GM12873 (cell line): ENCODE measurements around the gene AGBL1.

Source experiments
- TF ChIP-seq, protein P1 (sequence below): IDR thresholded peaks from 2 replicates; pipeline ENCODE4 v1.5.1; 2012; ENCODE audit warnings: low read depth, mild to moderate bottlenecking, moderate library complexity, low read length, control low read depth; ENCODE audit not compliant: insufficient read depth; ENCODE audit errors: missing control alignments

The AGBL1 gene

DNA sequence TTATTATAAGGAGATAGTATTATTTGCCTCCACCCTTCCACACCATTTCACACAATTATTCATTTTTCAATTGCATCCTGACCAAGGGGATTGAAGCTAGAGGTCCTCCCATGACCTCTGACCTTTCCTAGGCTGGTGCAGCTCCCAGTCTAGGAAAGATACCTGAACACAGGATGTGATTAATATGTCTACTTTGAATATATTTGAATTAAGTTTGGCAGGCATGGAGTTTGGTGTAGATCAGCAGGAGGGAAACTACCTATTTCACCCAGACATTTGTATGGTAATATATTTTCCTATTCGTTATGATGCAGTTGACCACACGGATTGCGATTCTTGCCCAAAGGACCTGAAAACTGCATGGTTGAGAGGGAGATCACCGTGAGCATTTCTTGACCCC lies 596.3 kb downstream of the AGBL1 start:
- TF ChIP-seq, protein P1, sequence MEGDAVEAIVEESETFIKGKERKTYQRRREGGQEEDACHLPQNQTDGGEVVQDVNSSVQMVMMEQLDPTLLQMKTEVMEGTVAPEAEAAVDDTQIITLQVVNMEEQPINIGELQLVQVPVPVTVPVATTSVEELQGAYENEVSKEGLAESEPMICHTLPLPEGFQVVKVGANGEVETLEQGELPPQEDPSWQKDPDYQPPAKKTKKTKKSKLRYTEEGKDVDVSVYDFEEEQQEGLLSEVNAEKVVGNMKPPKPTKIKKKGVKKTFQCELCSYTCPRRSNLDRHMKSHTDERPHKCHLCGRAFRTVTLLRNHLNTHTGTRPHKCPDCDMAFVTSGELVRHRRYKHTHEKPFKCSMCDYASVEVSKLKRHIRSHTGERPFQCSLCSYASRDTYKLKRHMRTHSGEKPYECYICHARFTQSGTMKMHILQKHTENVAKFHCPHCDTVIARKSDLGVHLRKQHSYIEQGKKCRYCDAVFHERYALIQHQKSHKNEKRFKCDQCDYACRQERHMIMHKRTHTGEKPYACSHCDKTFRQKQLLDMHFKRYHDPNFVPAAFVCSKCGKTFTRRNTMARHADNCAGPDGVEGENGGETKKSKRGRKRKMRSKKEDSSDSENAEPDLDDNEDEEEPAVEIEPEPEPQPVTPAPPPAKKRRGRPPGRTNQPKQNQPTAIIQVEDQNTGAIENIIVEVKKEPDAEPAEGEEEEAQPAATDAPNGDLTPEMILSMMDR = no peak

DNA sequence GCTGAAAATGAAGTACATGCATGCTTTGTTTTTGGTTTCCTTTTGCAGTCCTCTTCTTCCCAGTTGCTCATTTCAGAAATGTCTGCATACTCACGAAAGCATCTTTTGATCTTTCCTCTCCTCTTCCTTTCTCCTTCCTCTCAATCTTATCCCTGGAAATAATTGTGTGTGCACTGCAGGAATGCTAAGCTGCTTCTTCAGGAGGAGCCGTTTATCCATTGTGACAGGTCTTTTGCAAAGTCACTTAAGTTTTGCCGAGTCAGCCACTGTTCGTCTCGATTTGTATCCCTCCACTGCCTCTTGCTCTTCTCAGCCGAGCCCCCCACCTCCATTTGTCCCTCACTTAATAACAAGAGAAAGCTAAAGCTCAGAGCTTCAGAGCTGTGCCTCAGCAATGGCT lies 597.6 kb downstream of the AGBL1 start:
- TF ChIP-seq, protein P1 = no peak

DNA sequence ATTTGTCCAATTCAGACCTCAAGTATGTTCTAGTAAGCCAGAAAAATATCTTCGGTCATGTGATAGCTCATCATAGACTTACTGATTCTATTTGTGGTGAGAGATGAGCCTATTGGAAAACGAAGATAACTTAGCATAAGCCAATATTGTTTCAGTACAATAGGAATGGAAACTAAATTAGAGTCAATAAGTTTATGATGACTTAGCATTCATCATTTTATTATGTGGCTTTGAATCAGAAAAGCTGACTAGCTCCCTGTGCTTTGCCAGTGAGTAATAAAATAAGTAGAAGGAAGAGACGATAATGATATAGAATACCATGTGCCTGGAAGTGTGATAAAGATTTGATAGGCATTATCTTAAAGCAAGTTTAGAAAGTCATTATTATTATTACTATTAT lies 605.6 kb downstream of the AGBL1 start:
- TF ChIP-seq, protein P1 = no peak

DNA sequence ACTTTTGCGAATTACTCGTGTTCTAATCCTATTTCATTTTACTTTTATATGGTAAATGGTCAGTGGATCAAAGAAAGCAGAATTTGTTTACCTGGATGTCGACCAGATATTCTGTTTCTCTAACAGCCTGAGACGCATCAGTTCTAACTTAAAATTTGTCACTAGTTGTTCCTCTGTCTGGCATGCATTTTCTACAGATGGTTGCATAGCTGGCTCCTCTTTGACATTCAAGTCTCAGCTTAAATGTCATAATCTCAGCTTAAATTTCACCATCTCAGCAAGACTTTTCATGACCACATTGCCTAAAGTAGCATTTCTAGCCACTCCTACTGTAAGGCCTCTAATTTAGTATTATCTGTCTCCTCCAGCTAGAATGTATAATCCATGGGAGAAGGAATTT lies 609.3 kb downstream of the AGBL1 start:
- TF ChIP-seq, protein P1 = no peak

DNA sequence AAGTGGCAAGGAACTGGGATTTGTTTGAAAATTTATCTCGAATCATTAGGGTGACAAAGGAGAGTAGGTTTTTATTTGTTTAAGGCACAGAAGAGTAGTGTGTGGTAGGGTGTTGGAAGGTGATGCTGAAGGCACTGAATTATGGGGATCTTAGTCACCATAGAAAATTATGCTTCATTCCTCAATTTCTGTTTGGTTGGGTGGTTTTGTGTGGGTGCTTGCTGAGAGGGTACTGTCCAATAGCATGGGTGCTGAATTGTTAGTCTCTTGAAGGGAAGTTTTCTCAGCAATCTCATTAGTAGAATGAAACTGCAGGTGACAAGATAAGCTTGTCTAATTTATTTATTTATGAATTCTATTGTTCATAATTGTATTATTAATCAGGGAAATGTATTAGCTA lies 610.9 kb downstream of the AGBL1 start:
- TF ChIP-seq, protein P1 = no peak

DNA sequence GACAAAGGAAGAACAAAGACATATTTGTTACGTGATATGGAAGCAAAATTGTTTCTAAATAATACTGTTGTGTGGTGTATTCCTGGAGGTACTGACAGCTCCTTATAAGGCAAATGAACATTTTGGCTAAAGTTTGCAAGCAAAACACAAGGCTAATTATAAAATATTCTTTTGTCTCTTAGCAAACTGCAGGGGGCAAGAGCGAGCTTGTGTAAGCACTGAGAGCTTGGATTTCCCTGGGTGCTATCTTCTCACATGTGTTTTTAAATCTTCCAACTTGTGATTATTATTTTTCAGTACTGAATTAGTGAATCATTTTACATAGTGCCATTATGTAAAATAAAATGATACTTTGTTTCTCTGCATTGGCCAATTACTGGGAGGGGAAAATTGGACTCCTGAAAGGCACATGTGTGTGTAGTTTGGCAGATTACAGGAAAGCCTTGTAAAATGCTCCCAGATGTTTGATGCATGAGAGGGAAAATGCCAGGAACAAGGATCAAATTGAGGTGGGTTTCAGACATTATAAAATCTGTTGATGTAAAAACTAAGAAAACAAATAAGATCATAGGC lies 611.5 kb downstream of the AGBL1 start:
- TF ChIP-seq, protein P1 = no peak

DNA sequence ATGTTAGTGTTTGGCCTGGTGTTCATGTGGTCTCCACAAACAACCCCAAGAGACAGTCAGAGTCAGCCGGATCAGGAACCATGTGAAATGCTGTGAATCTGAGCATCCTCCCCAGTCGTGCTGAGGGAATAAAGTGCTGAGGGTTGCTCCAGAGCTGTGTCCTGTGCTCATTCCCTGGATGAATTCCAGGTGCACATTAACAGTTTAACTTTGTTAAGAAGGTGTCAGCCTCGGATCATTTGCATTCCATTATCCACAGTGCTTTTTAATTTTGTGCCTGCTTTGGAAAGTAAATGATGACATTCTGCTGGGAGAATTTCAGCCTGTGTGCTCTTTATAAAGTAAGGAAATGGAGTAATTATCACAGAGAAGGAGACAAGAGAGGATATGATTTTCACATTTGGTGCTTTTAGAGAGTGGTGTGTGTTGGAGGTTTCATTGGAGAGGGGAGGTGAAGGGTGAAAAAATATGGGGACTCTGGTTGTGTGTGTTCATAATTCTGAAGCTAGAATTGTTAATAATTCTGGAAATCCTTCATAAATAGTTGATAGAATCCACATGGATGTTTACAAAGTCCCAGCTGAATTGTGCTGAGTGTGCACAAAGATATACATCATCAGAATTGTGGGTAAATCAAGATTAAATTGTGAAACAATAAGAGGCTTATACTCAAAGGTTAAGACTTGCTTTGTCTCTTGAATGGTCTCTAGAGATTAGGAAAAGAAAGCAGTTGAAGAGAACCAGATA lies 621.4 kb downstream of the AGBL1 start:
- TF ChIP-seq, protein P1 = no peak
